ENCODE results near the gene MAMDC2.

- no peak for TF ChIP-seq POLR2A (IDR thresholded peaks at IDR 0.05; ENCODE audit: low read depth, low read length)
- TF ChIP-seq RFX5 (IDR thresholded peaks at IDR 0.05; ENCODE audit: low read depth, low read length) = no peak
- TF ChIP-seq CTCF (conservative IDR thresholded peaks at IDR 0.05; ENCODE audit: low read depth, low read length) = peak; percentile 32; the same call in 1 of the 2 replicates
- no peak for TF ChIP-seq CEBPB (IDR thresholded peaks at IDR 0.05; ENCODE audit: low read depth, low read length)
- TF ChIP-seq SMC3 (IDR thresholded peaks at IDR 0.05; ENCODE audit: low read depth, low read length) = no peak
- TF ChIP-seq USF2 (IDR thresholded peaks at IDR 0.05; ENCODE audit: low read depth, low read length) = no peak
- TF ChIP-seq CHD1 (IDR thresholded peaks at IDR 0.05; ENCODE audit: low read depth, low read length) = no peak
- TF ChIP-seq FOS (IDR thresholded peaks at IDR 0.05; ENCODE audit: low read depth, low read length) = no peak
- no peak for TF ChIP-seq MAFK (IDR thresholded peaks at IDR 0.05; ENCODE audit: low read depth, low read length)
- no peak for TF ChIP-seq ELK1 (IDR thresholded peaks at IDR 0.05; ENCODE audit: borderline replicate concordance, low read depth, low read length)
- peak; percentile 41; the same call in 1 of the 2 replicates for TF ChIP-seq RAD21 (IDR thresholded peaks at IDR 0.05; ENCODE audit: low read length)
- no peak for TF ChIP-seq RCOR1 (IDR thresholded peaks at IDR 0.05; ENCODE audit: insufficient replicate concordance, low read length)
- TF ChIP-seq MAZ (IDR thresholded peaks at IDR 0.05; ENCODE audit: borderline replicate concordance, low read depth, low read length) = no peak
Observed at GRCh38 chr9:70135176-70135575, 91.5 kb downstream of the MAMDC2 start.

Data from IMR-90 (cell line).